ENCODE measurements around the gene ARID1B.
"Not testable (repeated sequence)": the region's sequence is repeated elsewhere in the genome, so short reads cannot be mapped to it uniquely, and the experiment has no call there.

Gene ARID1B

GRCh38 chr6:156963712-156964700 lies 186.8 kb downstream of the ARID1B start:
- peak; percentile 88 for ATAC-seq
- peak; percentile 45 for DNase-seq

DNA sequence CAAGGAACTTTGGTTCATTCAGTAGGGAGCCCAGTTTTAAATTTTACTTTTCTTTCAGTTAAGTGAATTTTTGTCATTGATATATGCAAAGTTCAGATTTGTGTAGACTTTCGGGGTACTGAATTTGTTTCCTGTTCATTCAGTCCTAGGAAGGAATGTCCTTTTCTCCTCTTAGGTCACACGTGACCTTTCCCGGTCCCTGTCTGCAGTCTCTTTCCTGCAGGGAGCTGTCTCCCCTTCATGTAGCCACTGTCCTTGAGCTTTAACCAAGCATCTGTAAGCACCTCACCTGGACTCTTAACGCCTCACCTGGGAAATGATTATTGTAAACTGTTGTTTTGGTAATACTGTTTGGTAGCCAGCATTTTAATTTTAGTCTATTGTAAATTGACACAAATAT lies 190.7 kb downstream of the ARID1B start:
- DNase-seq (no peak), ATAC-seq (no peak)

- no peak for ATAC-seq
- DNase-seq: no peak
These were observed 192.1 kb downstream of the ARID1B start for GRCh38 chr6:156969233-156969632.

GRCh38 chr6:156970595-156971112 lies 193.5 kb downstream of the ARID1B start:
- ATAC-seq (no peak), DNase-seq (no peak)

DNA sequence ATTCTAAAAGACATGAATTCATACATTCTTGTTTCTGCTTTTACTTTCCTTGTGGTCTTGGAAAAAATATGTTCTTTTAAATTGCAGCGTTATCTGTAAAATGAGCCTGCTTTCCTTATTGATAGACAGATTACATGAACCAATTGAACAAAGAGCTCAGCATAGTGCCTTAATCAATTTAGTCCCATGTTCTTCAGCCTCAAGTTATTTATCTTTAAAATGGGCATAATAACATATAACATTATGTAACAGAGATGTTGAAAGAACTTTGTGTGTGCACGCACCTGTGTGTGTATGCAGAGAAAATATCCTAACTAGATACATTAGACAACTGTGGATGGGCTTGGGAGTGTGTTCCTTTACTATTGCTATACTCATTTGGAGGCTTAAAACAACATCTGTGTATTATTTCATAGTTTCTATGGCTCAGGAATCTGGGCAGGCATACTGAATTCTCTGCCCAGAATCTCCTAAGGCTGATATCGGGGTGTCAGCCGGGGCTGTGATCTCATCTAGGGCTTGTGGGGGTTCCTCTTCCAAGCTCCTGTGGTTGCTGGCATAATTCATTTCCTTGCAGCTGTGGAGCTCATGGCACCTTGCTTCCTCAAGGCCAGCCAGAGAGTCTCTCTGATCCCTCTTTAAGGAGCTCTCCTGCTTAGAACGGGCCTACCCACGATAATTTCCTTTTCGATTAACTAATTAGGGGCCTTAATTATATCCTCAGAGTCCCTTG lies 194.1 kb downstream of the ARID1B start:
- ATAC-seq (no peak), DNase-seq (no peak)

DNA sequence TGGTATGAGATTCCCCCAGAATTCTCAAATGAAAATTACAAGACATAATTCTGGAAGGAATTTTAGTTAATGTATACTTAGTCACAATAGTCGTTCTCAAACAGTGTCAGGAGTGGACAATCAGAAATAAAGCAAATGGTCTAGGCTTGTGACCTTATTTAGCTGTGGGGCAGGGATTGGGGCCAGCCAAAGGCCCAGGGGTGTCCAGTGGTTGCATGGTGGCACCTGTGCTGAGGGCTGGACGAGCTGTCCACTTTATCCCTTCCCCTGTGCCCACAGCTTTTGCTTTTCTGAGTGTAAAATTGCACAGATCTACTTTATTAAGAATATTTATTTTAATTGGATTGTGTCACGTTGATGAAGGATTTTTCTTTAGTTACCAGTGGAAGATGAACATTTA lies 195.0 kb downstream of the ARID1B start:
- ATAC-seq: no peak
- no peak for DNase-seq

GRCh38 chr6:156974830-156975261 lies 197.7 kb downstream of the ARID1B start:
- no peak for ATAC-seq
- DNase-seq: no peak

DNA sequence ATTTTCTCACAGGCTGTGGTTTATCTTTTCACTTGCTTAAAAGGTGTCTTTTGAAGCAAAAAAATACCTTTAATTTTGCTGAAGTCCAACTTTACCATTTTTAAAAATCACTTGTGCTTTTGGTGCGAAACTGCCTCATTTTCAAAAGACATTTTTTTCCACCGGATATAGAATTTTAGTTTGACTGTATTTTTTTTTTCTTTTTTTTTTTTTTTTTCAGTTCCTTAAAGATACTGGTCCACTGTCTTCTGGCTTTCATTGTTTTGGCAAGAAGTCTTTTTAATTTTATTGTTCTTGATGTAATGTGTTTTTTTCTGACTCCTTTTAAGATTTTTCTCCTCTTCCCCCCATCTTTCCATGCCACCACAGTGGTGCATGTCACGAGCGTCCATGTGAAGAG lies 198.2 kb downstream of the ARID1B start:
- ATAC-seq (no peak), DNase-seq (no peak)

- peak; percentile 42 for ATAC-seq
- no peak for DNase-seq
These were observed 199.3 kb downstream of the ARID1B start for GRCh38 chr6:156976216-156977127.

GRCh38 chr6:156977527-156978291 lies 200.5 kb downstream of the ARID1B start:
- ATAC-seq (no peak), DNase-seq (no peak)

GRCh38 chr6:156978948-156979347 lies 201.8 kb downstream of the ARID1B start:
- ATAC-seq: peak; percentile 33
- DNase-seq: no peak

- DNase-seq (no peak), ATAC-seq (no peak)
These were observed 203.3 kb downstream of the ARID1B start for GRCh38 chr6:156980515-156980914.

DNA sequence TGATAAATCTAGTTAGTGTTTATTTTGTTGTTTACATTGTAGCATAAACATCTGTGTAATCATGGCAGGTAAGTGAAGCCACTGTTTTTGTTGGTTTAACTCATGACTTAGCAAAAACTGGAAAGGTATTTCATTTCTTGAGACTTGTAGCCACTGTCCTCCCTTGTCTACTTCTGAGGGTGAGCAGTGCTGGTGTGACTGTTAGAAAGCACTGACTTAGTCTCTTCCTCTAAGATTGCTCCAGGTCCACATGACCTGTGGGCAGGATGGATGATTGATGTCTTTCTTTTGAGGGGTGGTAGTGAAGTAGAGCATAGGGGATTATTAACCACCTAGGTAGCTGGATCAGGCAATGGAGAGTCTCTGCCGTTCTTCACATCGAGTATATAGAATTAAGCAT lies 203.8 kb downstream of the ARID1B start:
- ATAC-seq (no peak), DNase-seq (no peak)

DNA sequence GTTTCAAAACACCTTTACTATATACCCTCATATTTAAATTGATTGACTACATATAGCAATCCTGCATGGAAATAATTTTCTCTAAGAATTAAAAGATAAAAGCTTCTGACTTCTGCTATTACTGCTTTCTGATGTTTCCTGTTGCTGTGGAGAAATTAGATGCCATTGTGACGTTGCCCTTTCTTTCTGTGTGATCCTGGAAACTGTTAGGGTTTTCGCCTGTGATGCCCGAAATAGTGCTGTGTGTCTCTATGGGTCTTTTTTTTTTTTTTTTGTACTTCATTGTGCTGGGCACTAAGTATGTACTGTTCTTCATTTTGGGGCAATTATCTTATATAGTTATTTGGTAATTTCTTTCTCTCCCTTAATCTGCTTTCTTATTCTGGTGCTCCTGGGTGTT lies 205.0 kb downstream of the ARID1B start:
- no peak for DNase-seq
- ATAC-seq: no peak

DNA sequence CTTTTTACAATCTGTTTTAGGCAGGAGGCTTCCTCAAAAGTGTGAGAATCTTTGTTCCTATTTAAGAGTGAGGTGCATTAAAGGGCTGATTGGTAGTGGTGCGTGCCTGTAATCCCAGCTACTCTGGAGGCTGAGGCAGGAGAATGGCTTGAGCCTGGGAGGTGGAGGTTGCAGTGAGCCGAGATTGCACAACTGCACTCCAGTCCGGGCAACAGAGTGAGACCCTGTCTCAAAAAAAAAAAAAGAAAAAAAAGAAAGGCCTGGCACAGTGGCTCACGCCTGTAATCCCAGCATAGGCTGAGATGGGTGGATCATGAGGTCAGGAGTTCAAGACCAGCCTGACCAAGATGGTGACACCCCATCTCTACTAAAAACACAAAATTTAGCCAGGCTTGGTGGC lies 205.7 kb downstream of the ARID1B start:
- not testable (repeated sequence) for DNase-seq, ATAC-seq

DNA sequence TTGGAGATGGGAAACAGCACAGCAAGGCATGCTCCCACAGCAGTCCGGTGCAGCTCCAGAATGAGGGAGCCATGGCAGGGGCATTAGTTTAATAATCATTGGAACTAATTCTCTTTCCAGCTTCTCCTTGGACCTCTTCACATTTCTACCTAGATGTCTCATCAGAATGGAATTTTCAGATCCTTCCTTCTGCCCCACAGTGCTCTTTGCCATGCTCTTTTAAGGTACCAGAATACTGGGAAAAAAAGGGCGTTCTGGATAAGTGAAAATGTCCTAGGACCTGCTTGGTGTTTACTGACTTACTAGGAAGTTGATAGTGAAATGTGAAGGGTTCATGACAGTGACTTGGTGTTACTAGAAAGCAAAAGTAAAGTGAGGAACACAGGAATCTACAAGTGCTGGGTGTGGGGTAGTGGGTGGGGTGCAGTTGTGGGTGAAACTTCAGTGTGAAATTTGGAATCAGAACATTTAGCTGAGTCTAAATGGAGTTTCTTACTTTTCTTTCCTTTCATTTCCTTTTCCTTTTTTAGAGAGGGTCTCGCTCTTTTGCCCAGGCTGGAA lies 207.1 kb downstream of the ARID1B start:
- DNase-seq (no peak), ATAC-seq (peak; percentile 64)

GRCh38 chr6:156985309-156985708 lies 208.1 kb downstream of the ARID1B start:
- no peak for DNase-seq
- no peak for ATAC-seq

- DNase-seq (peak; percentile 17), ATAC-seq (no peak)
These were observed 211.3 kb downstream of the ARID1B start for GRCh38 chr6:156988276-156989158.

GRCh38 chr6:156989159-156989806 lies 212.1 kb downstream of the ARID1B start:
- no peak for DNase-seq
- ATAC-seq: no peak
